Epithelial cell of esophagus (primary cell): Measurements from ENCODE around the gene MYNN.

Experiments
- DNase-seq: peaks from one replicate; pipeline ENCODE4 v3.0.0; 2010; ENCODE audit warnings: low read depth
- H3K4me3 ChIP-seq: 2 replicates; pipeline ENCODE4 v1.5.1; 2011; ENCODE audit warnings: mild to moderate bottlenecking, low read length, control low read depth
- CTCF ChIP-seq: IDR thresholded peaks from 2 replicates; pipeline ENCODE4 v1.5.1; 2011; ENCODE audit warnings: low read depth, mild to moderate bottlenecking, low read length, control low read depth, inconsistent platforms; ENCODE audit not compliant: insufficient read depth; ENCODE audit errors: missing control alignments

Gene MYNN

DNA sequence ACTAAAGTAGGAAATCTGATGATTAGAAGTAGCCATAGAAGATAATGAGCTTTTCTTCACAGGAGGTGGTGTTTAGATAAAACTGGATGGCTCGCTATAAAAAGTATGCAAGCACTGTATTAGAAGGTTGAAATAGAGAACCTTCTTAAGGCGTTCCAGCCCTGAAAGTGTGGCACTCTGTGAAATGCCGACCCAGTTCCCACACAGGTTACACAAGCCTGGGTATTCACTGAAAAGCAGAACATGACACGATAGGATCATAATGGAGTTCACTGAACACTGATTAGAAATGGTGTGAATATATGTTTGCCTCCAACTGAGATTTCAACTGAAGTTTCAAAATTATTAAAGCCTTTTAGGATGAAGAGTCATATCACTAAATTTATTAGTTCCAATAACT is 54.5 kb downstream of the MYNN start:
- H3K4me3 ChIP-seq, result no peak overlapping the region
- TF ChIP-seq CTCF, result no peak
- DNase-seq, result no peak

DNA sequence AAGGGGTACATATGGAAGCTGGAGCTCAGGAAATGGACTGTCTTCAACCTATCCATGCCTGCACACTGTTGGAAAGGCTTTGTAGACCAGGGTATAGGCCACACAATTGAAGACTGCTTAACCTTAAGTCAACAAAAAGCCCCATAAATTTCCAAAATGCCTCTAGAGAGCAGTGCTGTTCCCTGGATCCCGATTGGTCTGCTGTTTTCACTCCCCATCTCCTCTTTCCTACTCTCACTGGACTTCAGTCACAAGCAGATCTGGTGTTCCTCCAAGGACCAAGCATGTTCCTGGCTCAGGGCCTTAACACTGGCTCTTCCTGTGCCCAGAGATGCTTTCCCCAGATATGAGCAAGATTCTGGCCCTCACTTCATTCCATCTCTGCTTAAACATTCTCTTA is 62.3 kb downstream of the MYNN start:
- no peak overlapping the region for H3K4me3 ChIP-seq
- TF ChIP-seq CTCF, result no peak
- no peak for DNase-seq

- no peak for TF ChIP-seq CTCF
- DNase-seq, result no peak
- no peak overlapping the region for H3K4me3 ChIP-seq
Measured at GRCh38 chr3:169836078-169836941, 63.1 kb downstream of the MYNN start.

- TF ChIP-seq CTCF, result no peak
- no peak for DNase-seq
- H3K4me3 ChIP-seq, result no peak overlapping the region
Measured at GRCh38 chr3:169836942-169837275, 63.7 kb downstream of the MYNN start.

DNA sequence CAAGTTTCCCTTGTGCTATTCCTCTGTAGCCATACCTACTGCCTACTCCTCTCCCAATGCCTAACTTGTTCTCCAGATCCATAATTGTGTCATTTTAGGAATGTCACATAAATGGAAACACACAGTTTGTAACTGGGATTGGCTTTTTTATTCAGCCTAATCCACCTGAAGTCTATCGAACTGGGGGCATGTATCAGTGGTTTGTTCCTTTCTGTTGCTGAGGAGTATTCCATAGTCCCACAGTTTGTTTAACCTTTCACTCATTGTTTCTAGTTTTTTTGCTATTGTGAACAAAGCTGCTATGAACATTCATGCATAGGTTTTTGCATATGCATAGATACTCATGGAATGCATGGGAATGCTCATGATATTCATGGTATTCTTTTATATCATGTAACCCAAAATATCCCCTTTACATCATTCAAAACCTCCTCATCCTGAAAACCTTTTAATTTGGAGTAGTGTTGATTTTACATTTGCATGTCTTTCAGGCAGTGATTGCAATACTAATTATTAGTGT is 65.4 kb downstream of the MYNN start:
- TF ChIP-seq CTCF, result no peak
- no peak overlapping the region for H3K4me3 ChIP-seq
- no peak for DNase-seq
